HG03558 (cell line): ENCODE measurements around the gene DSP.

Source experiments
- ATAC-seq: cut with Tn5 transposase; IDR thresholded peaks from one replicate; pipeline ENCODE4 v1.9.1; 2021; ENCODE audit warnings: moderate number of reproducible peaks; ENCODE audit not compliant: unreplicated experiment; ENCODE audit errors: extremely low read depth

The DSP gene

DNA sequence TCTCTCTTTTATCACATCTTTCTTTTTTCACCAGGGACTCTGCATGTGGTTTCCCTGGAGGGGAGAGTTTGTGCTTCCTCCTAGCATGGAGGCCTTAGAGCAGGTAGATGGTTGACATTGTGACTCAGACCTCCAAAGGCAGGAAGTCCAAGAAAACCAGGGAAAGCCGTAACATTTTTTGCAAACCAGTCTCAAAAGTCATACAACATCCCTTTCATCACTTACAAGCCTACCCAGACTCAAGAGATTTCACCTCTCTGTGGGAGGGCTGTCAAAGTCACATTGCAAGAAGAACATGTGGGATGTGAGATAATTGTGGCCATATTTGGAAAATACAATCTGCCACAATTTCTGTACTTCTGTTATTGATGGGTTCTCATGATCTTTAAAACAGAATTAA lies 94.7 kb downstream of the DSP start:
- no peak for ATAC-seq
